ENCODE data around the gene ALG8.
"Not testable (repeated sequence)": the region's sequence is repeated elsewhere in the genome, so short reads cannot be mapped to it uniquely, and the experiment has no call there.

The ALG8 gene

GRCh38 chr11:78086521-78087074, 52.8 kb downstream of the ALG8 start:
- H3K27me3 ChIP-seq (ENCODE audit: control insufficient read depth in 1 of 2, insufficient read depth in 1 of 2, low read length in 2 of 2); H3K79me1 ChIP-seq (replicated peaks; ENCODE audit: low read length, poor library complexity, severe bottlenecking); H2BK5ac ChIP-seq (ENCODE audit: low read depth, low read length, poor library complexity, severe bottlenecking); H2BK12ac ChIP-seq (ENCODE audit: low read length in 2 of 2); H2BK120ac ChIP-seq (ENCODE audit: low read depth, low read length); H3K14ac ChIP-seq (ENCODE audit: low read length in 2 of 2); H3K18ac ChIP-seq (ENCODE audit: low read depth in 1 of 2, low read length in 2 of 2); H2AK5ac ChIP-seq (ENCODE audit: low read length, severe bottlenecking); H3K4me2 ChIP-seq (ENCODE audit: low read length, poor library complexity, severe bottlenecking); H3K4me3 ChIP-seq (ENCODE audit: insufficient read depth in 1 of 2, low read depth in 1 of 2, low read length in 2 of 2); H3K23ac ChIP-seq (ENCODE audit: low read length in 2 of 2); H3K9ac ChIP-seq (ENCODE audit: low read length); H2BK15ac ChIP-seq (ENCODE audit: low read depth, poor library complexity, severe bottlenecking); H3K27ac ChIP-seq (ENCODE audit: low read length, poor library complexity, severe bottlenecking); H4K8ac ChIP-seq (ENCODE audit: low read length); H3K9me3 ChIP-seq (ENCODE audit: control insufficient read depth, low read length); H3K4me1 ChIP-seq (ENCODE audit: control insufficient read depth, insufficient read depth, low read depth, low read length); H3K36me3 ChIP-seq (ENCODE audit: control insufficient read depth in 1 of 2, insufficient read depth in 2 of 2, low read depth in 1 of 2, low read length in 2 of 2); DNase-seq; H2AFZ ChIP-seq (ENCODE audit: low read depth, low read length); H3K4ac ChIP-seq (ENCODE audit: low read depth in 1 of 2, low read length in 2 of 2): not testable (repeated sequence)
- peak overlapping the region; percentile 50 for H4K91ac ChIP-seq (ENCODE audit: low read length)
- WGBS: 95% methylated on average over 6 of the region's 6 CpGs

- WGBS: 70% methylated on average over 2 of the region's 3 CpGs
- no peak overlapping the region for H3K4me2 ChIP-seq (ENCODE audit: low read length, poor library complexity, severe bottlenecking)
Measured at GRCh38 chr11:78085972-78086371, 53.5 kb downstream of the ALG8 start.

DNA sequence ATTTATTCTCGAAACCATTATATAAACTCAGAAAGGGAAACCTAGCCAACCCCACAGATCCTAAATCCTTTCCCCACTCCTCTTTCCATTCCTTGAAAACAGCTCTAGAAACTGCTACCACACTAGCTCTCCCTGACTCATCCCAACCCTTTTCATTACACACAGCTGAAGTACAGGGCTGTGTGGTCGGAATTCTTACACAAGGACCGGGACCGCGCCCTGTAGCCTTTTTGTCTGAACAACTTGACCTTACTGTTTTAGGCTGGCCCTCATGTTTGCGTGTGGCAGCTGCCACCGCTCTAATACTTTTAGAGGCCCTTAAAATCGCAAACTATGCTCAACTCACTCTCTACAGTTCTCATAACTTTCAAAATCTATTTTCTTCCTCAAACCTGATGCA, 54.9 kb downstream of the ALG8 start:
- not testable (repeated sequence) for H3K79me1 ChIP-seq (replicated peaks; ENCODE audit: low read length, poor library complexity, severe bottlenecking); H3K4me2 ChIP-seq (ENCODE audit: low read length, poor library complexity, severe bottlenecking); H4K91ac ChIP-seq (ENCODE audit: low read length); H3K9me3 ChIP-seq (ENCODE audit: control insufficient read depth, low read length); H2BK12ac ChIP-seq (ENCODE audit: low read length in 2 of 2); H3K9ac ChIP-seq (ENCODE audit: low read length); H3K18ac ChIP-seq (ENCODE audit: low read depth in 1 of 2, low read length in 2 of 2); H3K27me3 ChIP-seq (ENCODE audit: control insufficient read depth in 1 of 2, insufficient read depth in 1 of 2, low read length in 2 of 2); H4K8ac ChIP-seq (ENCODE audit: low read length); H3K27ac ChIP-seq (ENCODE audit: low read length, poor library complexity, severe bottlenecking); H2BK5ac ChIP-seq (ENCODE audit: low read depth, low read length, poor library complexity, severe bottlenecking); H3K14ac ChIP-seq (ENCODE audit: low read length in 2 of 2); H3K4me1 ChIP-seq (ENCODE audit: control insufficient read depth, insufficient read depth, low read depth, low read length); H3K36me3 ChIP-seq (ENCODE audit: control insufficient read depth in 1 of 2, insufficient read depth in 2 of 2, low read depth in 1 of 2, low read length in 2 of 2); H2AK5ac ChIP-seq (ENCODE audit: low read length, severe bottlenecking); H3K4me3 ChIP-seq (ENCODE audit: insufficient read depth in 1 of 2, low read depth in 1 of 2, low read length in 2 of 2); H3K23ac ChIP-seq (ENCODE audit: low read length in 2 of 2); H2BK120ac ChIP-seq (ENCODE audit: low read depth, low read length); H3K4ac ChIP-seq (ENCODE audit: low read depth in 1 of 2, low read length in 2 of 2)
- DNase-seq: peak; percentile 32
- peak overlapping the region; percentile 66 for H2BK15ac ChIP-seq (ENCODE audit: low read depth, poor library complexity, severe bottlenecking)
- WGBS: 82% methylated on average over 8 of the region's 8 CpGs
- H2AFZ ChIP-seq (ENCODE audit: low read depth, low read length): peak overlapping the region; percentile 71

More at GRCh38 chr11:78085972-78086371, 53.5 kb downstream of the ALG8 start:
- Histone ChIP-seq H3K27me3 (ENCODE audit: control insufficient read depth in 1 of 2, insufficient read depth in 1 of 2, low read length in 2 of 2) (no peaks in the 10 kb centered on the region), H2AFZ (ENCODE audit: low read depth, low read length) (no peak overlapping the region), H3K9me3 (ENCODE audit: control insufficient read depth, low read length) (no peaks in the 10 kb centered on the region), H3K18ac (ENCODE audit: low read depth in 1 of 2, low read length in 2 of 2) (no peak overlapping the region), H2BK12ac (ENCODE audit: low read length in 2 of 2) (no peak overlapping the region), H2BK15ac (ENCODE audit: low read depth, poor library complexity, severe bottlenecking) (no peak overlapping the region), H3K36me3 (ENCODE audit: control insufficient read depth in 1 of 2, insufficient read depth in 2 of 2, low read depth in 1 of 2, low read length in 2 of 2) (no peaks in the 10 kb centered on the region), H2BK120ac (ENCODE audit: low read depth, low read length) (no peak overlapping the region), H3K9ac (ENCODE audit: low read length) (no peak overlapping the region), H3K14ac (ENCODE audit: low read length in 2 of 2) (no peak overlapping the region), H3K27ac (ENCODE audit: low read length, poor library complexity, severe bottlenecking) (no peak overlapping the region), H4K91ac (ENCODE audit: low read length) (no peak overlapping the region), H2BK5ac (ENCODE audit: low read depth, low read length, poor library complexity, severe bottlenecking) (no peak overlapping the region), H3K23ac (ENCODE audit: low read length in 2 of 2) (no peak overlapping the region), H2AK5ac (ENCODE audit: low read length, severe bottlenecking) (no peak overlapping the region), H3K79me1 (replicated peaks; ENCODE audit: low read length, poor library complexity, severe bottlenecking) (no peaks in the 10 kb centered on the region), H3K4me1 (ENCODE audit: control insufficient read depth, insufficient read depth, low read depth, low read length) (no peaks in the 10 kb centered on the region), H3K4me3 (ENCODE audit: insufficient read depth in 1 of 2, low read depth in 1 of 2, low read length in 2 of 2) (no peak overlapping the region), H4K8ac (ENCODE audit: low read length) (no peak overlapping the region), H3K4ac (ENCODE audit: low read depth in 1 of 2, low read length in 2 of 2) (no peak overlapping the region)
- no peak for DNase-seq

DNA sequence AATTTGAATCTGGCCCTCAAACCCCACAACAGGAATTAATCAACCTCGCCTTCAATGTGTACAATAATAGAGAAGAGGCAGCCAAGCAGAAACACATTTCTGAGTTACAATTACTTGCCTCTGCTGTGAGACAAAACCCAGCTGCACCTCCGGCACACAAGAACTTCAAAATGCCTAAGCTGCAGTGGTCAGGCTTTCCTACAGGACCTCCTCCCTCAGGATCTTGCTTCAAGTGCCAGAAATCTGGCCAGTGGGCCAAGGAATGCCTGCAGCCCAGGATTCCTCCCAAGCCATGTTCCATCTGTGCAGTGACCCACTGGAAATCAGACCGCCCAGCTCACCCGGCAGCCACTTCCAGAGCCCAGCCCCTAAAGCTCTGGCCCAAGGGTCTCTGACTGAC, 56.4 kb downstream of the ALG8 start:
- Histone ChIP-seq H3K27me3 (ENCODE audit: control insufficient read depth in 1 of 2, insufficient read depth in 1 of 2, low read length in 2 of 2) (no peaks in the 10 kb centered on the region), H3K79me1 (replicated peaks; ENCODE audit: low read length, poor library complexity, severe bottlenecking) (no peaks in the 10 kb centered on the region), H3K4me2 (ENCODE audit: low read length, poor library complexity, severe bottlenecking) (no peak overlapping the region), H3K9me3 (ENCODE audit: control insufficient read depth, low read length) (no peaks in the 10 kb centered on the region), H4K91ac (ENCODE audit: low read length) (no peak overlapping the region), H3K9ac (ENCODE audit: low read length) (no peak overlapping the region), H3K23ac (ENCODE audit: low read length in 2 of 2) (no peak overlapping the region), H3K4me3 (ENCODE audit: insufficient read depth in 1 of 2, low read depth in 1 of 2, low read length in 2 of 2) (no peak overlapping the region), H3K27ac (ENCODE audit: low read length, poor library complexity, severe bottlenecking) (no peak overlapping the region), H3K14ac (ENCODE audit: low read length in 2 of 2) (no peak overlapping the region), H2BK120ac (ENCODE audit: low read depth, low read length) (no peak overlapping the region), H3K4me1 (ENCODE audit: control insufficient read depth, insufficient read depth, low read depth, low read length) (peaks cover 8% of the 10 kb centered on the region), H3K18ac (ENCODE audit: low read depth in 1 of 2, low read length in 2 of 2) (no peak overlapping the region), H2BK12ac (ENCODE audit: low read length in 2 of 2) (no peak overlapping the region), H2BK15ac (ENCODE audit: low read depth, poor library complexity, severe bottlenecking) (no peak overlapping the region), H3K36me3 (ENCODE audit: control insufficient read depth in 1 of 2, insufficient read depth in 2 of 2, low read depth in 1 of 2, low read length in 2 of 2) (no peaks in the 10 kb centered on the region), H4K8ac (ENCODE audit: low read length) (no peak overlapping the region), H2BK5ac (ENCODE audit: low read depth, low read length, poor library complexity, severe bottlenecking) (no peak overlapping the region), H2AK5ac (ENCODE audit: low read length, severe bottlenecking) (no peak overlapping the region), H3K4ac (ENCODE audit: low read depth in 1 of 2, low read length in 2 of 2) (no peak overlapping the region), H2AFZ (ENCODE audit: low read depth, low read length) (no peak overlapping the region)
- DNase-seq: no peak
- WGBS: 86% methylated on average over 4 of the region's 4 CpGs

Measured in mesenchymal stem cell (in vitro differentiated cells and primary cell).